ENCODE measurements around the gene HOXB2. TPM values are rescaled to one million over a fixed set of nuclear protein-coding genes. Genes with fewer than 3 reads are reported as not detected.
"Not testable (repeated sequence)": the region's sequence is repeated elsewhere in the genome, so short reads cannot be mapped to it uniquely, and the experiment has no call there.

The HOXB2 gene
- total RNA-seq, 1 donor from 2014 or later: 0.51 TPM

GRCh38 chr17:48515925-48516900 is 28.7 kb downstream of the HOXB2 start:
- DNase-seq (ENCODE audit: low read depth in 2 of 2): no peak

GRCh38 chr17:48514477-48514876 is 30.4 kb downstream of the HOXB2 start:
- no peak for DNase-seq (ENCODE audit: low read depth in 2 of 2)

GRCh38 chr17:48513666-48514455 is 31.0 kb downstream of the HOXB2 start:
- DNase-seq (ENCODE audit: low read depth in 2 of 2): no peak

- no peak for DNase-seq (ENCODE audit: low read depth in 2 of 2)
Observed at GRCh38 chr17:48513097-48513496, 31.8 kb downstream of the HOXB2 start.

GRCh38 chr17:48510761-48511604 is 33.9 kb downstream of the HOXB2 start:
- no peak for DNase-seq (ENCODE audit: low read depth in 2 of 2)

- no peak for DNase-seq (ENCODE audit: low read depth in 2 of 2)
Observed at GRCh38 chr17:48510381-48510760, 34.5 kb downstream of the HOXB2 start.

DNA sequence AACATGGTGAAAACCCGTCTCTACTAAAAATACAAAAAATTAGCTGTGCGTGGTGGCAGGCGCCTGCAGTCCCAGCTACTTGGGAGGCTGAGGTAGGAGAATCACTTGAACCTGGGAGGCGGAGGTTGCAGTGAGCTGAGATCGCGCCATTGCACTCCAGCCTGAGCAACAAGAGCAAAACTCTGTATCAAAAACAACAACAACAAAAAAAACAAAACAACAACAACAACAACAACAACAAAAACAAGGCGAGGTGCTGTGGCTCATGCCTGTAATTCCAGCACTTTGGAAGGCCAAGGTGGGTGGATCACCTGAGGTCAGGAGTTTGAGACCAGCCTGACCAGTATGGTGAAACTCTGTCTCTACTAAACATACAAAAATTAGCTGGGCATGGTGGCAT is 35.2 kb downstream of the HOXB2 start:
- DNase-seq (ENCODE audit: low read depth in 2 of 2): not testable (repeated sequence)

- DNase-seq (ENCODE audit: low read depth in 2 of 2): no peak
Observed at GRCh38 chr17:48506246-48506645, 38.7 kb downstream of the HOXB2 start.

DNA sequence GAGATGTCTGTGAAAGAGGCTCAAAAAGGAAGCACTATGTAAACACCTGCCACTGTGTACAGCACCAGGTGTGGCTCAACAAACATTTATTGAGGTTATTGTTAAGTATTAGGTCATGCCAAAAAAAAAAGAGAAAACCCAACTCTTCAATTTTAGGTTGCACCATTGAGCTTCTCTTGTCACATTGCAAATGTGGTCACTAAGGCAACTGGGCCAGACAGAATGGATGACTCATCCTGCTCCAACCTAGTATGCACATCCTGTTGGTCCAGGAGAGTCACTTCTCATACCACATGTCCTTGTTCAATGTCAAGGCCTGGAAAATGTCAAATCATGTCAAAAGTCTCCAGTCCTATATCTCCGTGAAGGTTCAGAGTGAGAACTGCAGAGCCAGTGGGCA is 39.1 kb downstream of the HOXB2 start:
- DNase-seq (ENCODE audit: low read depth in 2 of 2): peak; percentile 90 to 92

DNA sequence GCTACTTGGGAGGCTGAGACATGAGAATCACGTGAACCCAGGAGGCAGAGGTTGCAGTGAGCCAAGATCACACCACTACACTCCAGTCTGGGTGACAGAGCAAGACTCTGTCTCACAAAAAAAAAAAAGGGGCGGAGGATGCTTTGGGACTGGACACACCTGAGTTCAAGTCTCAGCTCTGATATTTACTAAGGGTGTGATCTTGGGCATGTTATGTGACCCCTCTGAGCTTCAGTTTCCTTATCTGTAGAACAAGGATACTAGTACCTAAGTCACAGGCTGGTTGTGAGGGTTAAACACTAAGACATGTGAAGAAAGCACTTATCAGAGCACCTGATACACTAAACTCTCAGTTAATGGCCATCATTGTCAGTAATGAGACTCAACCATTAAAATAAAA is 40.0 kb downstream of the HOXB2 start:
- no peak for DNase-seq (ENCODE audit: low read depth in 2 of 2)

DNA sequence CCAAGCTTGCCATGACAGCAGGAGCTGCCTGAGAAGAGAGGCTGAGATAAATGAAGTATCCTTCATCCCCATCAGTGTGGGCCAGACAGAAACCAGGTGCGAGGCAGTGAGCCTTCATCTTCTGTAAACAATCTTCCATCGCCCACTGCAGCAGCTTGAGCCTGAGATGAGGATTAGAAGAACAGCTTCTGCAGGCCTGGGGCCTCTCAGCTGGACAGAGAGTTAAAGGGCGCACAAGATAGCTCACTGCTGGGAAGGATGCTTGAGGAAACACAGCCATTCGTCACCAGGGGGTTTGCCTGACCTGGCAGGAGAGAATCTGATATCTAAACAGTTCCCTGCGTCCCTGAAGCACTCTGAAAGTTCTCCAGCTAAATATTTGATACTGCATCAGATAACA is 41.2 kb downstream of the HOXB2 start:
- no peak for DNase-seq (ENCODE audit: low read depth in 2 of 2)

- no peak for DNase-seq (ENCODE audit: low read depth in 2 of 2)
Observed at GRCh38 chr17:48502901-48503300, 42.0 kb downstream of the HOXB2 start.

DNA sequence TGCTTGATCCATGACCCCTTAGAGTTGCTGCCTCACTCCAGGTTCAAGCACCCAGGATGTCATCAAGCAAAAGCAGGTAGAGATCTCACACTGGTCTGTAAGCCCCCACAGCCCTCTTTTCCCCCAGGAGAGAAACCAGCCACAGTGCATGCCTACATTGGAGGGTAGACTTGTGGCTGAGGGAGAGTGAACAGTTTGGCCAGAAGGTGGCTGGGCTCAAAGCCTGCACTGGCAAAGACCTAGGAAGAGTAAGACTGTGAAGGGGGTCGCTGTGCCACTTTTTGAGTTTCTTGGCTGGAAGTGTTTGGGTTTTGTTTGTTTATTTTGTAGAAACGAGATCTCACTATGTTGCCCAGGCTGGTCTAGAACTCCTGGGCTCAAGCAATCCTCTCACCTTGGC is 42.6 kb downstream of the HOXB2 start:
- DNase-seq (ENCODE audit: low read depth in 2 of 2): no peak

GRCh38 chr17:48500435-48501426 is 44.2 kb downstream of the HOXB2 start:
- no peak for DNase-seq (ENCODE audit: low read depth in 2 of 2)

GRCh38 chr17:48499735-48500434 is 45.0 kb downstream of the HOXB2 start:
- DNase-seq (ENCODE audit: low read depth in 2 of 2): no peak

- no peak for DNase-seq (ENCODE audit: low read depth in 2 of 2)
Observed at GRCh38 chr17:48499248-48499647, 45.7 kb downstream of the HOXB2 start.

DNA sequence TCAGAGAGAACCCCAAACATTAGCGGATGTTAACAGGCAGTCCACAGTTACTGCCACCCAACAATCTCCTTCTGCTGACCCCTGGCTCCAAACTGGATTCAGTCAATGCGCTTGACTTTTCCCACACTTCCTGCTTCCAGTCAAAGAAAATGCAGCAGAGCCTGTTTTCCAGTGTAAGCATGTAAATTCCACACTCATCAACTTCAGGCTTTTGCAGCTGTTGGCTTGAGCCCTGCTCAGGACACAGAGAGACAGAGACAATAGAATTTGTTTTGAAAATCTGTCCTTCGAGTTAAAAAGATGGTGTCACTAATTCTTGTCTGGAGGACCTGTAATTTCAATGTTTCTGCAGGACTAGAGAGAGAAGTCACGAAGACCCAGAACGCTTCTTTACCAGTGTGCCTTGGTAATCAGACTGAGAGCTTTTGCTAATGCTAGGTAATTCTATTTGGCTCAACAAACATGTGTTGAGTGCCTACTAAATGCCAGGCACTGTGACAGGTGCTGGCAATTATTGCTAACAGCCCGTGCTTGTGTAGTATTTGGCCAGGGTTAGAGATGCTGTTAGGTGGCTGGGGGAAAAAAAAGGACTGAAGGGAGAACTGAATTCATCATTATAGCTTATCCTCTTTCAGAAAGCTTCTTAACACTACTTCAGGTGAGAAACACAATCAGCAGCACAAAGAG is 46.6 kb downstream of the HOXB2 start:
- DNase-seq (ENCODE audit: low read depth in 2 of 2): no peak

DNA sequence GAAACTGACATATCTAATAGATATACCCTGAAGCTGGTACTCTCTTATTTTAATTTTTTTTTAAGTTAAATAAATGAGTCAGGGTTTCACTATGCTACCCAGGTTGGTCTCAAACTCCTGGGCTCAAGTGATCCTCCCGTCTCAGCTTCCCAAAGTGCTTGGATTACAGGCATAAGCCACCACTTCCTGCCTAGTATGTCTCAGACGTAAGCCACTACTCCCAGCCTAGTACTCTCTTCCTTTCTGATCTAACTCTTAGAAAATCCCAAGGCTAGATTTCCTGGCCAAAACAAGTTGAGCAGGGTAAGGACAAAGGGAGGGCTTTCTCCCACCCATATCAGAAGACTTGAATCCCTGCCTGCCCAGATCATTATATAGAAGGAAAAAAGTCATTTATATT is 47.8 kb downstream of the HOXB2 start:
- peak in 1 of 2 donors; percentile 17 for DNase-seq (ENCODE audit: low read depth in 2 of 2)

GRCh38 chr17:48494335-48494734 is 50.6 kb downstream of the HOXB2 start:
- peak in 1 of 2 donors; percentile 38 for DNase-seq (ENCODE audit: low read depth in 2 of 2)

Data from dermis microvascular lymphatic vessel endothelial cell (primary cell).